ENCODE measurements around the gene ATL3.
"Not testable (repeated sequence)": the region's sequence is repeated elsewhere in the genome, so short reads cannot be mapped to it uniquely, and the experiment has no call there.

ATL3 gene, protein sequence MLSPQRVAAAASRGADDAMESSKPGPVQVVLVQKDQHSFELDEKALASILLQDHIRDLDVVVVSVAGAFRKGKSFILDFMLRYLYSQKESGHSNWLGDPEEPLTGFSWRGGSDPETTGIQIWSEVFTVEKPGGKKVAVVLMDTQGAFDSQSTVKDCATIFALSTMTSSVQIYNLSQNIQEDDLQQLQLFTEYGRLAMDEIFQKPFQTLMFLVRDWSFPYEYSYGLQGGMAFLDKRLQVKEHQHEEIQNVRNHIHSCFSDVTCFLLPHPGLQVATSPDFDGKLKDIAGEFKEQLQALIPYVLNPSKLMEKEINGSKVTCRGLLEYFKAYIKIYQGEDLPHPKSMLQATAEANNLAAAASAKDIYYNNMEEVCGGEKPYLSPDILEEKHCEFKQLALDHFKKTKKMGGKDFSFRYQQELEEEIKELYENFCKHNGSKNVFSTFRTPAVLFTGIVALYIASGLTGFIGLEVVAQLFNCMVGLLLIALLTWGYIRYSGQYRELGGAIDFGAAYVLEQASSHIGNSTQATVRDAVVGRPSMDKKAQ

DNA sequence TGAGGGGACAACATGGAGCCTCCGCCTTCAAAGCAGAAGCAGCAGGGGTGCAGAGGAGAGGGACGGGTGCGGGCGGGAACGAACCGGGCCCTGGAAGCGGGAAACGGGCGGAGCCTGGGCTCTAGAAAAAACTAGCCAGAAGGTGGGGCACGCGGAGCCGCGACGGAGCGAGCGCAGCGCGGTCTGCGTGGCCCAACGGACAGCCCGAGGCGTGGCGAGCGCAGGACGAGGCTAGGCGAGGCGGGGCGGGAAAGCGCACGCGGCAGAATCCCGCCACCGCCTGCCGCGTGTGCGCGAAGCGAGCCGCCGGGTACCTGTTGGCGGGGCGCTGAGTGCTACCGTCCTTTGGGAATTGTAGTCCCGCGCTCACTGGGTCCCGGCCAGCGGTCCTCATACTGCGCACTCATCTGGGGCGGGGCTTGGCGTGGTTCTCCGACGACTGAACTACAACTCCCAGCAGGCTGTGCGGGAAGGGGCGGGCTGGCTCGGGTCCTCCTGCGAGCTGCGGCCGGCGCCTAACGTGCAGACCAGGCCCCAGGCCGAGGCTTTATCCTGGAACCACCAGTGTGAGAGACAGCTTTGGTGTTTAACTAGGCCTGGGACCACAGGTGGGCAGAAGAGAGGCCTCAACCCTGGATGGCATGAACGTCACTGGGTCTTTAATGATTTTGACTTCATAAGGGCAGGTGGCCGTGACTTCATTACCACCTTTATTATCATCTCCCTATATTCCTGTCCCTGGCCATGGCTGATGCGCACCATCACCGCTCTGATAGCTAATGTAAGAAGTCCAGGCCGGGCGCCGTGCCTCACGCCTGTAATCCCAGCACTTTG lies at the start of gene ATL3:
ATL3 (minus strand) TSS at position 55 of the 834 bp plus-strand sequence; CDS start at position 14, 41 bp downstream.
- DNase-seq = peak; percentile 48

DNA sequence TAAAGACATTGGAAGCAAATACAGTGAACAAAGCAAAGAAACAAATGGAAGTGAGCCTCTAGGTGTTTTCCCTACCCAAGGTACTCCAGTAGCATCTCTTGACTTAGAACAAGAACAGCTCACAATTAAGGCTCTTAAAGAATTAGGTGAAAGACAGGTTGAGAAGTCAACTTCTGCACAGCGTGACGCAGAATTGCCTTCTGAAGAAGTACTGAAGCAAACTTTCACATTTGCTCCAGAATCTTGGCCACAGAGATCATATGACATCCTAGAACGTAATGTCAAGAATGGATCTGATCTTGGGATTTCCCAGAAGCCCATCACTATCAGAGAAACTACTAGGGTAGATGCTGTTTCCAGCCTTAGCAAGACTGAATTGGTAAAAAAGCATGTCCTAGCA lies 49.4 kb upstream of the ATL3 start:
- DNase-seq = no peak

DNA sequence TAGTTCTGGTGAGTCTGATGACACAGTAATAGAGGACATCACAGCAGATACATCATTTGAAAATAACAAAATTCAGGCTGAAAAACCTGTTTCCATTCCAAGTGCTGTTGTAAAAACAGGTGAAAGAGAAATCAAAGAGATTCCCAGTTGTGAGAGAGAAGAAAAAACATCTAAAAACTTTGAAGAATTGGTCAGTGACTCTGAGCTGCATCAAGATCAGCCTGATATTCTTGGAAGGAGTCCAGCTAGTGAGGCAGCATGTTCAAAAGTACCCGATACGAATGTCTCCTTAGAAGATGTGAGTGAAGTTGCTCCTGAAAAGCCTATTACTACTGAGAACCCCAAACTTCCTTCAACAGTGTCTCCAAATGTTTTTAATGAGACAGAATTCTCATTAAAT lies 48.8 kb upstream of the ATL3 start:
- DNase-seq = no peak

DNA sequence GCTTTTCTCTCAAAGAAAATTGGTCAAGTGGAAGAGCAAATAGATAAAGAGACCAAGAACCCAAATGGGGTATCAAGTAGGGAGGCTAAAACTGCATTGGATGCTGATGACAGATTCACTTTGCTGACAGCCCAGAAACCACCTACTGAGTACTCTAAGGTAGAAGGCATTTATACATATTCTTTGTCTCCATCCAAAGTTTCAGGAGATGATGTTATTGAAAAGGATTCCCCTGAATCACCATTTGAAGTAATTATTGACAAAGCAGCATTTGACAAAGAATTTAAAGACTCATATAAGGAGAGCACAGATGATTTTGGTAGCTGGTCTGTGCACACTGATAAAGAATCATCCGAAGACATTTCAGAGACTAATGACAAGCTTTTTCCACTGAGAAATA lies 47.8 kb upstream of the ATL3 start:
- DNase-seq = no peak

DNA sequence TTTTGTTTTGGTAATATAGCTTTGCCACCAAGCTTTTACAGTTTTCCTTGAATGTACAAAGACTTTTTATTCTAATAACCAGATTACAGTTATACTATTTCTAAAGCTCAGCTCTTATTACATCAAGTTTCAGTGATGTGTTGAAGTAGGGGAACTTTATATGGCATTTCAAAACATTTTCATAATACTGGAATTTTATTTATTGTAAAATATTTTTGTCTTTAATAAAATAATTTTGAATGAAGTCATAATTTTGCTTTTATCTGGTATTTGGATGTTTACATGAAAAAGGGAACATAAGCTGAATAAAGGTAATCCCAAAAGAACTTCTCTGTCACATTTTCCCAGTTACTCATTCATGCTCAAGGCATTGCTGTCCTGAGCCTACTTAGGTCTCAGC lies 44.9 kb upstream of the ATL3 start:
- no peak for DNase-seq

DNA sequence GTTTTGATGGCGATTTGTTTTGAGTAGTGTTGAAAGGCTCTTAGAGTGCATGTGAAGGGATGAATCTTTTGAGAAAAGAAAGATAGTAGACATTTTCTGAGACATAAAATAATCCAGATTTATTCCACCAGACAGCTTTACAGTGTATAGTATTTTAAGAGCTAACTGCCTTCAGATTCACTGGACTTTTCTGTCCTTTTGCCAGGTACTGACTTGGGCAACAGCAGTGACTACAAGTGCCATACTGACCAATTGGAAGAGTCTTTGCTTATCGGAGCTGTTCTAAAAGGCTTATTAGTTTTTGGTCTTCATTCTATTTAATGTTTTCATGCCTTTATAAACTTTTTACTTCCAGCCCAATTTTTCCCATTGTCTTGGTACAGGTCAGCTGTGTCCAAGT lies 42.6 kb upstream of the ATL3 start:
- DNase-seq = no peak

DNA sequence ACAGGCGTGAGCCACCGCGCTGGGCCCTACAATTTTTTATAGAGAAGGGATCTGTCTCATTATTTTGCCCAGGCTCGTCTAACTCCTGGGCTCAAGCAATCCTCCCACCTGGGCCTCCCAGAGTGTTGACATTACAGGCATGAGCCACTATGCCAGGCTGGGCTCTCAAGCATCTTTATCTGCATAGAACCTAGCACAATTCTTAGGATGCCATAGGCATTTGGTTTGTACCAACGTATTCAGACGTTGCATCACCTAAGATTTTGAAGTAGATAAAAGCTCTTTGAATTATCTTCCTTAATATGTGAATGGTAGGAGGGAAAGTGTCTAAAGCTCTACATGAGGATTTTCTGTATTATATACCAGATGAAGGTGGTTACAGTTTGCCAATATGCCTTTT lies 40.7 kb upstream of the ATL3 start:
- DNase-seq = no peak

DNA sequence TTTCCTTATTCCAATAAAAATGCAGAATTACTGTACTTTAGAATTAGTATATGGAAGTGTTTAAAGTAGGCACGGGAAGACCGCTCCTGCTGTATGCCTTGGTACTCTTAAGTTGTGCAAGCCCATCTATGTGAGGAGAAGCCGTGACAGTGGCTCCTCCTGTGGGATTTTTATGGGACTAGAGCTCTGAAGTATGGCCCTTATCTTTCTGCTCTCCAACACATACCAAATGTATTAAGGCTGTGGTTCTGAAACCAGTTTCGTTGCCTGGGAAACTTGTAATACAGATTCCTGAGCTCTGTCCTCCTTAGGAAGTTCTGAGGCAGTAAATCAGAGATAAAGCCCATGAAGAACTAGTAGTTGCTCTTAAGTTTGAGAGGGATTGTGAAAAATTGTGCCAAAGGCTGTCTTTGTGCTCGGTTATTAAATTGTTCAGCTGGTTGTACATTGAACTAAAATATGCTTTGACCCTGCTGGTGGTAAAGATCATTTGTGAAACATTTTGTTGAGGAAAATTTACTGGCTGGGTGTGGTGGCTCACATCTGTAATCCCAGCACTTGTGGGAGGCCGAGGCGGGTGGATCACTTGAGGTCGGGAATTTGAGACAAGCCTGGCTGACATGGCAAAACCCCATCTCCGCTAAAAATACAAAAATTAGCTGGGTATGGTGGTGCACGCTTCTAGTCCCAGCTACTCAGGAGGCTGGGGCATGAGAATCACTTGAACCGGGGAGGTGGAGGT lies 39.5 kb upstream of the ATL3 start:
- DNase-seq = no peak

DNA sequence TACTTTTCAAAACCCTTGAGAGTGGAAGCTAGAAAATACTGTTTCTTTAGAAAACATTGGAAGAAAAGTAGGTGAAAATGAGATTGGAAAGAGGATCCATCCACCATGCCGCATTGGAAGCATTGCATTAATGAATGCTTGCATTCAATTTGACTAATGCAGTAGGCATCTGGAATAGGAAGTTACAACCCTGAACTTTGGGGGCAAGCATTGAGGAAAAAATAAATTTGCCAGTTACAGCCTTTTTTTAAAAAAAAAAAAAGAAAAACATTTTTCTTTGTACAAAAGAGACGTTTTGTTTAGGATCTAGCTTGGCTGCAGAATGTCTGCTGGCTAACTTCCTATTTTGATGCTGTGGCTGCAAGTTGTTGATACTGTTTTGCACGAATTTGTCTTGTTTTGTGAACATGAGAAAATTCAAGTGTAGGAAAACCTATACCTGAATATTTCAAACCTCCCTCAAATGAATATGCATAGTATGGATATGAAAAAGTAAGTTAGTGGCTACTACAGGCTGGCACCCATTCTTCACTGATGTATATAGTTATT lies 38.2 kb upstream of the ATL3 start:
- no peak for DNase-seq

DNA sequence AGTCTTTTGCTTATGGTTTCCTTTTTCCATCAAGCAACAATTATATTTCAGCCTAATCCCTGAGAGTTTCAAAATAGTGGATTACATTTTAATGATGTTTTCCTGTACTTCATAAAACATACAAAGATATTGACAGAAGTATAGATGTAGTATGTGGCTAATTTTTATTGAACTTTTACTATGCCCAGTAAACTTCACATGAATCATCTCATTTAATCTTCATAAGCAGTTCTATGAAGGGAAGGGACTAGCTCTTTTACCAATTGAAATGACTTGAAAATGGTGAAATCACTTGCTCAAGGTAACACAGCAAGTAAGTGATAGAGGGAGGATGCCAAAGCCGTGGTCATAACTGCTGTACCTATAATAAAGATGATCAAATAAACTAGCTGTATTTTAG lies 37.6 kb upstream of the ATL3 start:
- DNase-seq = no peak

DNA sequence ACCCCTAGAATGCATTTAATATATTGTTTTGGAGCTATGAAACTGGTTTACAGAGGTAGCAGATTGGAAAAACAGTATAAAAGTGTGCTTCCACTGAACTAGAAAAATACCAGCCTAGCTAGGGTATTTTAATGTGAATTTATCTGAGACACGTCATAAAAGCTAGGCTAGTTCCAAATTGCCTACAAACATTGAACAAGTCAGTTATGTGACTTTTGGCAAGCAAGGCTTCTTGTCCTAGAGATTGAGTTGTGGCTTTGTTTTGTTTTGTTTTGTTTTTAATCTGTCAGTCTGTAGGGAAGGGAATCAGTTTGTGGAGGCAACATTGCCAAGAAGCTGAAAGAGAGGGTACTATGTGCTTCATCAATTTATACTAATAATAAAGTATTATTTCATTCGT lies 34.4 kb upstream of the ATL3 start:
- DNase-seq = no peak

DNA sequence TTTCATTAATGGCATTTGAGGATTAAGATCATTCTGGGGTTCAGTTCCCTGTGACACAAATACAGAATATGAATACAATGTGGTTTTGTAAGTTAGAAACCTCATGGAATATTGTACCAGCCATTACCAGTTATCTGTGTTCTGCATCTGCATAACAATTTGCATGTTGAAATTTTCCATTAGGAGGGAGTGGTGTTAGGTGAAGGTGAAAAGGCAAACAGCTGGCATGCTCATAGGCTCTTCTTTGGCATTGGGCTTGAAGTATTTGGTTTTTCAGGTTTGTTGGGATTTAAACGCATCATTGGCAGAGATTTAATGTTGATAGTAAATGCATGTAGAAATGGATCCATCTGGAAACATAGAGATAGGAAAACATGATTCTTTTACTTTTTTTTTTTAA lies 28.7 kb upstream of the ATL3 start:
- no peak for DNase-seq

DNA sequence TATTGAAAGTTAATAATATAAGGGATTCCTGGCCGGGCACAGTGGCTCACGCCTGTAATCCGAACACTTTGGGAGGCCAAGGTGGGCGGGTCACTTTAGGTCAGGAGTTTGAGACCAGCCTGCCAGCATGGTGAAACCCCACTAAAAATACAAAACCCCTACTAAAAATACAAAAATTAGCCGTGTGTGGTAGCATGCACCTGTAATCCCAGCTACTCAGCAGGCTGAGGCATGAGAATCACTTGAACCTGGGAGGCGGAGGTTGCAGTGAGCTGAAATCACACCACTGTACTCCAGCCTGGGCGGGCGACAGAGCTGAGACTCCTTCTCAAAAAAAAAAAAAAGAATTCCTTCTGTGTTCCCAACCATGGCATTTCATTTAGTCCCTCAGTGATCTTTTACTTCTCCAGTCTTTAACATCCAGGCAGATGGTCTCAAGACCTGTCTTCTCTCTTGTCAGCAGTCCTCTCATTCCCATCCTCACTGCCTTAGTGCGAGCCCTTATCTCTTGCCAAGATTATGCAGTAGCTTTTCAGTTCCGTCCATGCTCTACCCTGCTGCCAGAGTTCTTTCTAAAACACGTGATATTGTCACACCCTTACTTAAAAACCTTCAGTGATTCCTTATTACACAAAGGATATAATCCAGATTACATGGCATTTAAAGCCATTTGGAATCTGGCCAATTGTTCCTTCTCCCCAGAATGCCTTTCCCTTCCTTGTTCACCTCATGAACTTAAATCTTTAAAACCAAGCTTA lies 28.0 kb upstream of the ATL3 start:
- DNase-seq = no peak

DNA sequence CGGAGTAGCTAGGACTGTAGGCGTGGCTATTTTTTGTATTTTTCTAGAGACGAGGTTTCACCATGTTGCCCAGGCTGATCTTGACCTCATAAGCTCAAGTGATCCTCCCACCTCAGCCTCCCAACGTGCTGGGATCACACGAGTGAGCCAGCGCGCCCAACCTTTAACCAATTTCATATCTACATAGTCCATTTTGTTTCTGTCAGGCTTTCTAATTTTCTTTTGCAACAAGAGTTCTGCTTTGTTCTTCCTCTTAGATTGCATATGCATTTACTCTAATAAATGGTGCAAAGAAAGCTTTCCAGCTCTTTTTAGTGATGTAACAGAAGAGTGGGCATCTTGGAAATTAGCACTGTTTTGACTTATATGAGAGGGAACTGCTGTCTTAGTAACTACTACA lies 23.4 kb upstream of the ATL3 start:
- DNase-seq = no peak

DNA sequence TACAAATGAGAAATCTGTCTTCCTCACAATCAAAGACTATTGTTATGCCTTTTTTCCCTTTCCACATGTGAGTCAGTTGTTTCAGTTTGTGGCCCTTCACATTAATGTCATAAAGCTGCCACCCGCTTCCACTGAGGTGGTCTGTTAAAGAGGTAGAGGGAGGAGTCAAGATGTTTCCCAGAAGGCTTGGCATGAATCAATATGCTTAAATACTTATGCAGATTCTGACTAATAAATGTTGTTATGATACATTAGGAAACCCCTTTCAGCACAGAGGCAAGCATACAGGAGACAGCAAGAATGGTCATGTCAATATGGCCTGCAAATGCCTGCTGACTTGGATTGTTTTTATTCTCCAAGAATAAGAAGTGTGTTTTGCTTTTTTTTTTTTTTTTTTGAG lies 16.7 kb upstream of the ATL3 start:
- DNase-seq = no peak

DNA sequence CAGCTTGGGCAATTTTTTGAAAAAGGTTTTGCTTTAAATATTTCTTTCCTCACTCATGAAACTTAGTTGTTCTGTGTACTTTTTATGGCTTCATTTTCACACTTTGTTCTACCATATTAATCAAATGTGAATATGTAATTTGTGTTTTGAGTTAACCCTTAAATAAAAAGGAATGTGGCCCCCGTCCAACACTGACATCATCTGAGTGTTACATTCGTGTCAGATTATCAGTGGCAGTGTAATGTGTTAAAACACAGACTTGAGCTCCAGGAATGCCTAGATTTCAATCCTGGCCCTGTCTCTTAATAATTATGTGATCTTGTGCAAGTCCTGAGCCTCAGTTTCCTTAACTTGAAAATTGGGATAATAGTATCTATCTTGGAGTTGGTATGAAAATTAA lies 15.8 kb upstream of the ATL3 start:
- no peak for DNase-seq

DNA sequence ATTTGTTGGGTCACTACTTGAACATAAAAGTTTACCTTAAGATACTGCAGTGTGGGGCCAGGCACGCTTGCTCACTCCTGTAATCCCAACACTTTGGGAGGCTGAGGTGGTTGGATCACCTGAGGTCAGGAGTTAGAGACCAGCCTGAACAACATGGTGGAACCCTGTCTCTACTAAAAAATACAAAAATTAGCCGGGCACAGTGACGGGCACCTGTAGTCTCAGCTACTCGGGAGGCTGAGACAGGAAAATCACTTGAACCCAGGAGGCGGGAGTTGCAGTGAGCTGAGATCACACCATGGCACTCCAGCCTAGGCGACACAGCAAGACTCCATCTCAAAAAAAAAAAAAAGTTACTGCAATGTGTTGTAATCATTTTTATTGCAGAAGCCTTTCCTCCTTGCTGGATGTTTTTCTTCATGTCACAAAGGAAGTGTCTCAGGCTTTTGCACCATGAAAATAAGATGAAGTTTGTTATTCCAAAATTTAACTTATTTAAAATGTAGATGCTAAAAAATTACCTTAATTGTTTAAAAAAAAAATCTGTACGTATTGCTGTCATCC lies 14.1 kb upstream of the ATL3 start:
- not testable (repeated sequence) for DNase-seq

DNA sequence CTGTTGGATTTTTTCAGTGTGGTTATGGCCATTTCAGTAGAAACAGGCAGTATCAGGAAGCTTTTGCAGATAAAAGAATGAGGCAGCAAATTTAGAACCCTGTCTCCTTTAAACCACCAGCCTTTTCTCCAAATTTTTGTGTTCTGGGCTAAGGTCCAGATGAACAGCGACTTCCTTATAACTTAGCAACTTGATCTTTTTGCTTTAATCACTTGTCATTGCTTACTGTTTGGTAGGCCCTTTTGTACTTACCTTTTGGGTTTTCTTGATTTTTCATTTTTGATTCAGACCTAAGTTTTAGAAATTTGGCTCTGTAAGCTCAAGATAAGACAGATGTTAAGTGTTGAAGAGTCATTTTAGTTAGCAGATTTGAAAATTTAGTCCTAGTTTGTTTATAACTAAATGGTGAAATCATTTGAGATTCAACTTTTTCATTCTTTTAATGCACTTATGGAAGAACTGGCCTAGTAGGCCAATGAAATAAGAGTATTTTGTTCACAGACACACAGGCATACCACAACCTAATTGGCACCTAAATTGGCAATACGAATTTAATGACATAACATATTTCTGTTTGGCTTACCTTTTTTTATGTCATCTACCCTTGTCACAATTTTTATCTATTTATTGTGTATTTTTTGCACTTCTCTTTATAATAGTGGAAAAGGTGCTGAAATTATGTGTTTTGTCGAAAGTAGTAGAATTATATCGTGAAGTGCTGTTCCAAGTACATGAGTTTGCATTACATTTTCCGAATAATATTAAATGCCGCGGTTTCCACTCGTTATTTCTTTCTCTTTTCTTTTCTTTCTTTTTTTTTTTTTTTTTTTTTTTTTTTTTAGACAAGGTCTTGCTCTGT lies 12.2 kb upstream of the ATL3 start:
- DNase-seq = no peak

DNA sequence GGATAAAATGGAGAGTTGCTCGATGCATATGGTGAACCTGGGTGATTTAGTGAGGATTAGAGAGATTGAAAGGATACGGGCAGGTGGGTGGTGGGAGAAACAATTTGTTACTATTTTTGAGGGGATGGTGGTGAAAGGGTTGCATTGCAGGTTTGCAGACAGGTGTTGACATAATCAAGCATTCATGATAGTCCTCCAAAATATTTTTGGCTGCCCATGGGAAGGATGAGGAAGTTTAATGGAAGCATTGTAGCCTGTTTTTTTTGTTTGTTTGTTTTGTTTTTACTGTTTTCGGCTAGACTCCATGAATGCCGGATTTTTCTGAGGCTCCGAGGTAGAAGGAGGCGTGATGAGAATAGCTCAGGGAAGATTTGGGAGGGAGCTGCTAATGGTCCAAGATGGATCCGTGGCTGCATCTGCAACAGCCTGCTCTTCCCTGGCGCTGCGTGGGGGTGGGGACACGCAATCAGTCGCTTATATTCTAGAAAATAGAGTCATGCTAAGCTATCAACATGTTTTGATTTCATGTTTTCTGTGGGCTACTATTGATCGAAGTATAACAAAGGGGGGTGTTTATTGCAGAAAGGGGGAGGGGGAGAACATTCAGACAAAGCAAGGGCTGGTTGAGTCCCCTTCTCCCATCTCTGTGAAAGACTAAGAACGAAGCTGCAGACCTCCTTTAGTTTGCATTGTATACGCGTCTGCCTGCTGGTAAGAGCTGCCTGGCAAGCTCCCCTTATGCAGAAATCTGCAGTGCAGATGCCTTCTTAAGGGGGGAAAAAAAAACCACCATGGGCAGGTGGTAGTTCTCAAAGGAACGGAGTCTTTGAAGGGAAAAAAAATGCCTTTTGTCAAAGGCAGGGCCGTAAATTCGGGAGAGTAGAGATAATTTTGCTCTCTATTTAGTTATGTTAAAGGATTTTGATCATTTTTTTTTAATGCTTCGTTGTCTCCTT lies 11.2 kb upstream of the ATL3 start:
- no peak for DNase-seq

Data from cortex of kidney (tissue), 1 donor.